GM10248 (cell line): Measurements from ENCODE around the gene UBXN2A.
A peak's percentile ranks its signal among the peaks of the same experiment; 100 is the strongest.

Source experiments
- CTCF ChIA-PET: fragments of 300-600 bp; sonication (Branson Sonifier 250); formaldehyde crosslinking; extraction: SDS; loops from one replicate; lab custom pipeline; 2021; ENCODE audit warnings: antibody characterized with exemption; lab: Yijun Ruan, JAX
- POLR2A ChIA-PET: fragments of 350-650 bp; sonication (Branson Sonifier 250); formaldehyde crosslinking; extraction: SDS; loops from one replicate; lab custom pipeline; 2020; ENCODE audit warnings: antibody characterized with exemption; lab: Yijun Ruan, JAX
- DNase-seq: peaks from one replicate; pipeline ENCODE4 v3.0.0; 2012; ENCODE audit errors: extremely low spot score
- CTCF ChIP-seq: IDR thresholded peaks from 2 replicates; pipeline ENCODE4 v1.5.1; 2012; ENCODE audit warnings: mild to moderate bottlenecking, low read depth; ENCODE audit errors: extremely low read depth, missing control alignments, control extremely low read depth

Gene UBXN2A

GRCh38 chr2:24020244-24020643, 80.0 kb downstream of the UBXN2A start:
- TF ChIP-seq CTCF, result no peak
- ChIA-PET POLR2A (no interaction called here), CTCF (interaction anchor here (1.2 kb wide), 1 partner anchor 48 kb away, joined by 3 read pairs; no protein-coding TSS in a partner anchor)
- no peak for DNase-seq

GRCh38 chr2:24021122-24021998, 81.1 kb downstream of the UBXN2A start:
- DNase-seq, result no peak
- POLR2A ChIA-PET, result no interaction called here
- CTCF ChIA-PET, result interaction anchor here (0.7 to 2.5 kb wide), 2 partner anchors 12 to 64 kb away, joined by 3 to 8 read pairs; partner anchors contain the start of gene TP53I3
- peak; percentile 30 for TF ChIP-seq CTCF

GRCh38 chr2:24022324-24022974, 82.2 kb downstream of the UBXN2A start:
- TF ChIP-seq CTCF, result no peak
- no peak for DNase-seq
- POLR2A ChIA-PET, result no interaction called here
- CTCF ChIA-PET, result interaction anchor here (0.7 to 2.5 kb wide), 2 partner anchors 10 to 62 kb away, joined by 3 to 8 read pairs; partner anchors contain the start of gene TP53I3

GRCh38 chr2:24022975-24023575, 82.8 kb downstream of the UBXN2A start:
- TF ChIP-seq CTCF, result no peak
- no peak for DNase-seq
- CTCF ChIA-PET, result interaction anchor here (0.9 to 2.5 kb wide), 2 partner anchors 11 to 62 kb away, joined by 4 to 8 read pairs; partner anchors contain the start of gene TP53I3
- POLR2A ChIA-PET, result no interaction called here

- DNase-seq, result no peak
- ChIA-PET POLR2A (no interaction called here), CTCF (interaction anchor here (0.8 to 2.5 kb wide), 3 partner anchors 9 to 61 kb away, joined by 3 to 8 read pairs (median 4); partner anchors contain the start of gene TP53I3)
- no peak for TF ChIP-seq CTCF
These were observed 83.8 kb downstream of the UBXN2A start for GRCh38 chr2:24024018-24024417.

- ChIA-PET POLR2A (interaction anchor here (0.6 kb wide), 1 partner anchor 12 kb away, joined by 4 read pairs; no protein-coding TSS in a partner anchor), CTCF (interaction anchor here (0.8 to 1.7 kb wide), 3 partner anchors 7 to 59 kb away, joined by 3 to 5 read pairs (median 5); partner anchors contain the start of gene TP53I3)
- no peak for DNase-seq
- no peak for TF ChIP-seq CTCF
These were observed 84.9 kb downstream of the UBXN2A start for GRCh38 chr2:24024996-24025663.
